Measurements from ENCODE around the gene RFX2.

The RFX2 gene

GRCh38 chr19:5959260-5960004 lies 150.9 kb downstream of the RFX2 start:
- DNase-seq: no peak

GRCh38 chr19:5958851-5959122 lies 151.5 kb downstream of the RFX2 start:
- DNase-seq: no peak

- no peak for DNase-seq
Observed at GRCh38 chr19:5958074-5958850, 152.0 kb downstream of the RFX2 start.

- no peak for DNase-seq
Observed at GRCh38 chr19:5957170-5957569, 153.1 kb downstream of the RFX2 start.

- no peak for DNase-seq
Observed at GRCh38 chr19:5956728-5957127, 153.6 kb downstream of the RFX2 start.

- no peak for DNase-seq
Observed at GRCh38 chr19:5956323-5956722, 154.0 kb downstream of the RFX2 start.

GRCh38 chr19:5955636-5955935 lies 154.7 kb downstream of the RFX2 start:
- DNase-seq: no peak

GRCh38 chr19:5954293-5954692 lies 156.0 kb downstream of the RFX2 start:
- no peak for DNase-seq

- DNase-seq: peak in 7 of 56 donors; percentile 9 to 44 (median 22)
Observed at GRCh38 chr19:5953680-5954213, 156.6 kb downstream of the RFX2 start.

GRCh38 chr19:5953030-5953589 lies 157.2 kb downstream of the RFX2 start:
- DNase-seq: no peak

GRCh38 chr19:5952193-5953029 lies 157.9 kb downstream of the RFX2 start:
- DNase-seq: no peak

GRCh38 chr19:5951338-5951861 lies 158.9 kb downstream of the RFX2 start:
- peak in 14 of 56 donors; percentile 7 to 49 (median 24) for DNase-seq

- DNase-seq: no peak
Observed at GRCh38 chr19:5950741-5951140, 159.6 kb downstream of the RFX2 start.

- peak in 5 of 56 donors; percentile 6 to 42 (median 16) for DNase-seq
Observed at GRCh38 chr19:5949792-5950305, 160.5 kb downstream of the RFX2 start.

GRCh38 chr19:5948752-5949564 lies 161.3 kb downstream of the RFX2 start:
- DNase-seq: peak in 5 of 56 donors; percentile 12 to 33 (median 18)

- peak in 54 of 56 donors; percentile 20 to 85 (median 68) for DNase-seq
Observed at GRCh38 chr19:5947435-5947834, 162.9 kb downstream of the RFX2 start.

GRCh38 chr19:5943623-5944022 lies 166.7 kb downstream of the RFX2 start:
- DNase-seq: no peak
